ENCODE measurements around the gene HAUS5.

The HAUS5 gene

DNA sequence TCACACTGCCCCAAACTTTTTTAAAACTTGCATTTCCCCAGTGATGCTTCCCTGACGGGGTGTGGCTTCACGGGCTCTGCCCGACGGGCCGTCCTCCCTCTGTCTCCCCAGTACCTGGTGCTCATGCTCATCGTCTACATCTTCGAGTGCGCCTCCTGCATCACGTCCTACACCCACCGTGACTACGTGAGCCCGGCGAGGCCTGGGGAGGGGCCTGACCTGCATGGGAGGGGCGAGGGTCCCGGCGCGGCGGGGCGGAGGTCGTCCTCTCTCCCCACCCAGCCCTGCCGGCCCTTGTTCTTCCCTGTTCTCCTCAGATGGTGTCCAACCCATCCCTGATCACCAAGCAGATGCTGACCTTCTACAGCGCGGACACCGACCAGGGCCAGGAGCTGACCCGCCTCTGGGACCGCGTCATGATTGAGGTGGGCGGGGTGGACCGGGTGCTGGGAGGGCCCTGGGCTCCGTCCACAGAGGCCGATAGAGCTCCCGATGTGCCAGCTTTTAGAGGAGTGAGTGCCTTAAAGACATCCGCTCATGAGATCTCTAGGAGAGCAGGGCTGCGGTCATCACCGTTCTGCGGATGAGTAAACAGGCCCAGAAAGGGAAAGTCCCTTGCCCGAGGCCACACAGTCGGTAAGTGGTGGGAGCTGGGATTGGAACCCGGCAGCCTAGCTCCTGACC, 60.7 kb downstream of the HAUS5 start:
- peak; percentile 46 for DNase-seq
